Activated CD4-positive, CD25-positive, alpha-beta regulatory T cell (primary cell): Measurements from ENCODE around the gene CTSW.

Experiments used
- DNase-seq, 4 experiments: peaks; one replicate each; lab custom pipeline; 2025; lab: John Stamatoyannopoulos, UW

Gene CTSW

DNA sequence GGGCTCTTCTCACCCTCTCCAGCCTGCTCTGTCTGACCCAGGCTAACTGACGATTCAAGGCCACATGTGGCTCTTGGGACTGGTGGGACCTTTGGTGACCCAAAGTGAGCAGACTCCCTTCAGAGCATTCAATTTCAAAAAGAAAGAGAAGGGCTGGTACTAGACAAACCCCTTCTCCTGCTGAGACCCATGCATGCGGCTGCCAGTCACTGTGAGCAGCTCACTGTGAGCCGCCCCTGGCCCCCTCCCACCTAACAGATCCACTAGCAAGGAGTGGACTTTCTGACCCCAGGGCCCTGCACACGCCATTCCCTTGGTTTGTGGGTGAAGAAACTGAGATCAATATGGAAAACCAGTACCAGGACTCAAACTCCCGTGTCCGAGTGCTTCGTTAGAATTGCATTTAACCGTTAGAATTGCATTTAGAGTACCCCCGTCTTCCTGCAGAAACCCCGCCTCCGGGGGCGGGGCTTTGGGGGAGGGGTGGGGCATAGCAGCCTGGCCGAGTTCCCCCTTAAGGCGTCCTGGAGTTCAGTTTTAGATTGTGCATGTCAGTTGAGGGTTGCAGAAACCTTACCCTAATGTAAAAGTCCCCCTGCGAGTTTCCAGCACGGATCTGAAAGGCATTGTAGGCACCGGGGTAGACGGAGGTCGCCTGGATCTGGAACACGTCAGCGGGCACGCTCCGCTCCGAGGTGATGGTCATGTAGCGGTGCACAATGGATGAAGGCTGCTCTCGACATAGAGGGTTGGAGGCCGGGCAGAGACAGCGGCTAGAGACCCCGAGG lies 12.2 kb upstream of the CTSW start:
- no peak for DNase-seq

- no peak for DNase-seq
These were observed 11.5 kb upstream of the CTSW start for GRCh38 chr11:65868076-65868667.

DNA sequence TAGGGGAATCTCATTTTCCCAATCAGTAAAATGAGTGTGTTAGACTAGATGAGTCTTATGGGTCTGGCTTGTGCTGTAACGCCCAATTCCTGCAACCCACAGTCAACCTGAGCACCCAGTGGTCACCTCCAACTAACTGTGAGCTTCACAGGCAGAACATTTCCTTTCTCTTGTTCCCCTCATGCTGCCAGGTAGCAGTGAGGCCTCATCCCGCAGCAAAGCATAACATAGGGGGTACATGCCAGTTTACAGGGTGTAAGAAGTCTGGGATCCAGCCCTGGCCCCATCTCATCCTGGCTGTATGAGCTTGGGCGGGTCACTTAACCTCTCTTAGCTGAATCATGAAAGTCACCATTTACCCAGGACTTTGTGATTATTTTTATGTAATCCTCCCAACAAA lies 10.7 kb upstream of the CTSW start:
- no peak for DNase-seq

GRCh38 chr11:65869643-65870306 lies 9.9 kb upstream of the CTSW start:
- DNase-seq: no peak

DNA sequence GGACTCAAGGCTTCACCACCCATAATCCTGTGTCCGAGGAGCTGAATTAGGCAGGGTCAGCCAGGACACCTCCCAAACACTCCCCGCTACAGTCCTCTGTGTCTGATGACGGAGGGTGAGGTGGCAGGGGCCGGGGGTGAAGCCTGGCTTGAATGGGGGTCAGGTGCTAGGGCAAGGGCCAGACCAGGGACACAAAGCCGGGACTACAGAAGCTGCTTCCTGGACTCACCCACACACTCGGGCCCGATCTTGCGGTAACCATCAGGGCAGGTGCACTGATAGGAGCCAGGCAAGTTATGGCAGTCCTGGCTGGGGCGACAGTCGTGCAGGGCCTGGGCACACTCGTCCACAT lies 9.4 kb upstream of the CTSW start:
- DNase-seq: no peak

DNA sequence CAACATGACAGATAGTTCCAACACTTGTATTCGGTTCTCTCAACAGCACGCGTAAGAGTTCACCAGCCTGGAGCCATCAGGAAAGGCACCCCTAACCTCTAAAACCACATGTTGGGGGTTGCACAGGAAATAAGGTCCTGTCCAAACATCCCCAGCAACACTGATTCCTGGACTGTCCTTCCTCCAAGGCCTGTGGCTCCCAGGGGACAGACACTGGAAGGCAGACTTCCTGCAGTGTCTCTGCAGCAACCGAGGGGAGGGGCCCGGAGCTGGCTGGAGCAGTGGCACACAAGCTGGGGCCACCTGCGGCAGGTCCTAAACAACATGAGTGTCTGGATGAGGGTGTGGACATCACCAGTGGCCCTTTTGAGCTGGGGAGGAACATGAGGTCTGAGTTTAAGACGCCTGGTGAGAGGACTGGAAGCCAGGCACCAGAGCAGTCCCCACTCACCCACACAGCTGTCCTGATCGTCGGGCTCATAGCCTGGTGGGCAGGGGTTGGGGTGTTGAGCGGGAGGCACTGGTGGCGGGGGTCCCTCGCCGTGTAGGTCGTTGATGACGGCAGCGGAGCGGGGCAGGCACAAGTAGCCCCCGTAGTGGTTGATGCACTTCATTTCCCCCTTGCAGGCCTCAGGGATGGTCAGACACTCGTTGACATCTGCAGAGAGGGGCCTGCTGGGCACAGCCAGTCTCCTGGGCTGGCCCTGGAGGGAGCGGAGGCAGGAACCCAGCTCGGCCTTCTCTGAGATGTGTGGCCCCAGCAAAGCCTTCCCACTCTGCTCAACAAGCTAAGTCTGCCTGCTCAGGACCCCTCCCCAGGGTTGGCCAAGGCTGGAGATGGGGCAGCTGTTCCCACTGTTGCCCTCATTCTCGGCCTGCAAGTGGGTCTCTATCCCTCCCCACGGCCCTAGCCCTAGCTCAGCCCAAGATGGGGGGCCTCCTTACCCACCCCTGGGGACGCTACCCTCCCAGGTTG lies 8.6 kb upstream of the CTSW start:
- DNase-seq: no peak

GRCh38 chr11:65871811-65872548 lies 7.7 kb upstream of the CTSW start:
- no peak for DNase-seq

DNA sequence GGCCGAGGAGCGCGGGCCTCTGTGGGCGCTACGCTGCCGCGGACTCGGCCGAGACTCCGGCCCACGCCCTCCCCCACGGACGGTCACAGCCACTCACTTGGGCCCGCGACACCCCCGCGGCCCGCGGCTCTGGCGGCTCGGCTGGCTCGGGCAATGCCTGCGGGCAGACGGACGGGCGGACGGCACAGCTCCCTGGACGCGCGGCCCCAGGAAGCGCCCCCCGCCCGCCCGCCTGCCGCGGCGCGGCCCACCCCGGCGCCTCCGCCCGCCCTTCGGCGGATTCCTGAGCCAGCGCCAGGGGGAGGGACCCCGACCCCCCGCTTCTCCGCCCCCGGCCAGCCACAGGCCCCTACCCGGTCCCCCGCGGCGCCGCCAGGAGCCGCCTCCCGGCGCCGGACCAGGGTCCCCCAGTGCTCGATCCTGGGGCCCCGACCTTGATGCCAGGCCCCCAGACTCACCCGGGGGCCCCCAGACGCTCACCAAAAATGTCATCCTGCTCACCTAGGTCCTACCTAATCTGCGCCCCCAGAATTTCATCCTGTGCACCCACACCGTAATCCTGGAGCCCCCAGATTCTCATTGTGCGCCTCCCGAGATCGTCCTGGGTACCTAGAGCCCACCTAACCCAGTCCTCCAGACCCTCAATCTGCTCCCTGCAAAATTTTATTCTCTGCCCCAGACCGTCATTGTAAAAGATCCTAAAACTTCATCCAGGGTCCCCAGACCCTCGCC lies 6.9 kb upstream of the CTSW start, which contains the start of gene EFEMP2:
Gene EFEMP2, minus strand, starts transcription at position 215 of the 732 bp plus-strand sequence. CDS start 446 bp downstream, outside the sequence.
- no peak for DNase-seq

DNA sequence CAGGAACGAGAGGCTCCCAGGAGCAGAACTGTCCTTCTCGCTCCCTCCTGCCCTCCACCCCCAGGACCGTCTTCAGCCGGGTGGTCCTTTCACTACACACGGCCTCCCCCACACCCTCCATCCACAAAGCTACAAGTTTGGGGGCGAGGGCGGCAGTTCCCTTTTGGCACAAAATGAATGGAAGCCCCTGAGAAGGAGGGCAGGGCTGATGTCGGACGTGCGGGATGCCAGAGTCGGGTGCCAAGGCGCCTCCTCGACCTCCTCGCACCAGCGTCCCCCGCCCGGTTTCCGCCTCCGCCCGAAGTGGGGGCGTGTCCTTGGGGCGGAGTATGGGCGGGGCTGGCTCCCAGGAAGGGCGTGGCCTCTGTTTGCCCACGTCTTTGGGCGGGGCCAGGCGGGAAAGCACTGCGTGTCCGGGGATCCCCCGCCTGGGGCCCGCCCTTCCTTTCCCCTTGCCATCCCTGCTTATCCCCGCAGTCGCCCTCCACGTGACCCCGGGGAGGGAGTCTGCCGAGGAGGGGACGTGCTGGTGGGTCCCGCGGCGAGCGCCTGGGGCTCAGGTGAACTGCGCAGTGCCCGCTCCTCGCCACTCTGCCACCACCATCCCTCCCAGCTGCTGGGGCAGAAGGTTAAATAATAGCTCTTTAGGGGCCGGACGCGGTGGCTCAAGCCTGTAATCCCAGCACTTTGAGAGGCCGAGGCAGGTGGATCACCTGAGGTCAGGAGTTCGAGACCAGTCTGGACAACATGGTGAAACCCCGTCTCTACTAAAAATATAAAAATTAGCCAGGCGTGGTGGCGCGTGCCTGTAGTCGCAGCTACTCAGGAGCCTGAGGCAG lies 6.1 kb upstream of the CTSW start:
- peak; percentile 89 to 94 (median 89) for DNase-seq

DNA sequence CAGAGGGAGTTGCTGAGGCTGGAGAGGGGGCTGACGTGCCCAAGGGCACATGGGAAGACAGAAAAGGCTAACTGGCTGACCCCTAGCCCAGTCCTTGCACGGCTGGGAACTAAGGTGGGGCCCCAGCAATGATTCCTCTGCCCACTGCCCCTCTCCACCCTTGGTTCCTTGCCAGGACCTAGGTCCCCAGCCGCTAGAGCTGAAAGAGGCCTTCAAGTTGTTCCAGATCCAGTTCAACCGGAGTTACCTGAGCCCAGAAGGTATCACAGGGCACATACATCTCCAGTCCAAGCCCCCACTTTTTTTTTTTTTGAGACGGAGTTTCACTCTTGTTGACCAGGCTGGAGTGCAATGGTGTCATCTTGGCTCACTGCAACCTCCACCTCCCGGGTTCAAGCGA lies 390 bp downstream of the CTSW start:
- no peak for DNase-seq

- DNase-seq: no peak
These were observed 1.3 kb downstream of the CTSW start for GRCh38 chr11:65880844-65881421.

- no peak for DNase-seq
These were observed 2.8 kb downstream of the CTSW start for GRCh38 chr11:65882120-65883057.

GRCh38 chr11:65883058-65883761 lies 3.6 kb downstream of the CTSW start:
- no peak for DNase-seq

DNA sequence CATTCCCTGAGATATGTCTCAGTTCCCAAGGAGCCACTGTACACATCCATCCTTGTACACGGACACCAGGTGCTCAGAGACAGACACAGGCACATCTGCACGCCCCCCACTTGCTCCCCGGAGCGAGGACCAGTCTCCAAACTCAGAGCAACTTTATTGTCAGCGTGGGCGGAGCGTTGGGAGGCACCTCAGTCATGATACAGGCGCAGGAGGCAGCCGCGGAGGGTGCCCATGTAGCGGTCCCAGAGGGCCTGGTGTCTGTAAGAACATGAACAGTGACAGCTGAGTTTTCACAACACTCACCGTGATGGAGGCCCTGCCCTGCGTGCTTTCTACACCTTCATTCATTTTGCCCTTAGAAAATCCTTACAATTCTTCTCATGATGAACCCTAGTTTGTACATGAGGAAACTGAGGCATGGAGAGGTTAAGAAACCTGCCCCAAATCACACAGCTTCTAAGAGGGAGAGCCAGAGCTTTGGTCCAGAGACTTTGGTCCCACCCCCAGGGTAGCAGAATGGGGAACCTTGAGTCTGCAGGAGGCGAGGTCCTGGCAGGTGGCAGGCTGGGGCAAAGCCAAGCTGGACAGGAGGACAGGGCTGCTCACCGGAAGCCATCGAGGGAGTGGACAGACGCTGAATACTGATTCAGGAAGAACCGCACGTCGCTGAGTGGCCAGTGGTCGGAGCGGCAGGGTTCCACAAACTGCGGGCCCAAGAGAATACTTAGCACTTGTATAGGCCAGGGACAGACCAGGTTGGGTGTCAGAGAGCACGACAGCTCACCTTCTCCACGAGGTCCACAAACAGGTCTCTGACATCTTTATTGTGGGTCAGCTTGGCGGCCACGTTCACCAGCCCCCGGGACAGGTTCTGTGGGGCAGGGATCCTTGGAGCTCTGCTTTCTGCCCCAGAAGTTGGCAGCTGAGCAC lies 4.4 kb downstream of the CTSW start:
- DNase-seq: no peak

GRCh38 chr11:65884716-65885092 lies 5.1 kb downstream of the CTSW start:
- peak; percentile 63 to 71 (median 66) for DNase-seq

GRCh38 chr11:65885231-65885630 lies 5.6 kb downstream of the CTSW start:
- DNase-seq: no peak
